K562 (cell line): ENCODE results near the gene RGS6. TPM values are rescaled to one million over a fixed set of nuclear protein-coding genes. Genes with fewer than 3 reads are reported as not detected.

ENCODE experiments used
- ATAC-seq: fragments of 200-7000 bp; cut with Tn5 transposase; 3 replicates; pipeline ENCODE4 v1.9.1; 2020; ENCODE audit warnings: moderate library complexity
- BruUV-seq: library from RNA; stranded (reverse); fragments of 400-500 nt; replicated peaks from 2 replicates; lab custom pipeline; 2021; lab: Mats Ljungman, UMichigan
- CTCF ChIA-PET: fragments of 300-600 bp; formaldehyde crosslinking; extraction: SDS; loops from one replicate; lab custom pipeline; 2021; ENCODE audit warnings: low intra/inter-chr PET ratio; lab: Yijun Ruan, JAX
- POLR2A ChIA-PET: fragments of 300-600, 350-650 bp; sonication (Branson Sonifier 250); formaldehyde crosslinking; extraction: SDS; loops from one replicate; lab custom pipeline; 2021; ENCODE audit warnings: antibody characterized with exemption, inconsistent platforms; lab: Yijun Ruan, JAX
- DNase-seq, 4 experiments: peaks; one replicate each; pipeline versions ENCODE4 v3.0.0 to v3.0.0-alpha.2; 2011 to 2018; ENCODE audit warnings: low spot score in 3 of 4, mixed read lengths in 3 of 4; ENCODE audit errors: extremely low read depth in 1 of 4
- FAIRE-seq: peaks from 2 replicates; lab custom pipeline; 2011; peaks lifted over from hg19 to GRCh38; lab: Jason Lieb, UNC
- H2AFZ ChIP-seq: 2 replicates; pipeline ENCODE4 v1.6.0; 2011; ENCODE audit warnings: low read depth, low read length, control low read depth, inconsistent platforms
- H3K27ac ChIP-seq: fragments of 200-600 bp; 3 replicates; pipeline ENCODE4 v1.8.0; 2011; ENCODE audit warnings: low read depth, mild to moderate bottlenecking, control low read depth, inconsistent platforms, low read length, moderate library complexity, mixed read lengths; ENCODE audit errors: extremely low read depth
- H3K27me3 ChIP-seq, 2 experiments: fragments of 300-600 bp in 1 of 2; 2 replicates in 1 of 2; 3 replicates in 1 of 2; pipeline versions ENCODE4 v1.6.0 to v1.8.0; 2011; ENCODE audit warnings: inconsistent platforms in 2 of 2, low read length in 2 of 2, mild to moderate bottlenecking in 1 of 2, mixed read lengths in 1 of 2, moderate library complexity in 1 of 2; ENCODE audit not compliant: control insufficient read depth in 2 of 2, insufficient read depth in 2 of 2
- H3K36me3 ChIP-seq: fragments of 300-600 bp; 3 replicates; pipeline ENCODE4 v1.8.0; 2011; ENCODE audit warnings: mild to moderate bottlenecking, low read length, inconsistent platforms; ENCODE audit not compliant: control insufficient read depth, insufficient read depth
- H3K4me1 ChIP-seq, 2 experiments: fragments of 200-600 bp in 1 of 2; replicated peaks in 1 of 2; 2 replicates in 1 of 2; 3 replicates in 1 of 2; pipeline versions ENCODE4 v1.5.1 to v1.8.0; 2011; ENCODE audit warnings: inconsistent platforms in 2 of 2, low read length in 2 of 2, mild to moderate bottlenecking in 1 of 2, mixed read lengths in 1 of 2, moderate library complexity in 1 of 2; ENCODE audit not compliant: control insufficient read depth in 2 of 2, insufficient read depth in 2 of 2
- H3K4me2 ChIP-seq: 2 replicates; pipeline ENCODE4 v1.6.1; 2011; ENCODE audit warnings: low read length, control low read depth, inconsistent platforms, mixed read lengths; ENCODE audit not compliant: insufficient read depth
- H3K4me3 ChIP-seq: fragments of 200-600 bp; sonication (generic), shearing (Covaris generic); 2 replicates; pipeline ENCODE4 v1.5.1; 2016; ENCODE audit warnings: control low read depth, inconsistent platforms
- H3K79me2 ChIP-seq: fragments of 200-600 bp; 3 replicates; pipeline ENCODE4 v1.8.0; 2011; ENCODE audit warnings: low read length, inconsistent platforms; ENCODE audit not compliant: control insufficient read depth, insufficient read depth
- H3K9ac ChIP-seq, 2 experiments: 2 replicates each; pipeline versions ENCODE4 v1.6.0 to v1.6.1; 2011; ENCODE audit warnings: low read depth in 2 of 2, low read length in 2 of 2, control low read depth in 1 of 2, inconsistent platforms in 1 of 2, mild to moderate bottlenecking in 1 of 2, mixed read lengths in 1 of 2; ENCODE audit not compliant: insufficient read depth in 1 of 2
- H3K9me1 ChIP-seq: one replicate; pipeline ENCODE4 v1.6.0; 2011; ENCODE audit warnings: inconsistent platforms, mild to moderate bottlenecking, low read length, moderate library complexity; ENCODE audit not compliant: control insufficient read depth, insufficient read depth
- H3K9me3 ChIP-seq: replicated peaks from 2 replicates; pipeline ENCODE4 v1.5.1; 2011; ENCODE audit warnings: low read depth, low read length, inconsistent platforms; ENCODE audit not compliant: control insufficient read depth, insufficient read depth
- H4K20me1 ChIP-seq: replicated peaks from 2 replicates; pipeline ENCODE4 v1.6.1; 2011; ENCODE audit warnings: low read length, inconsistent platforms, mixed read lengths; ENCODE audit not compliant: control insufficient read depth, insufficient read depth
- DIDO1 ChIP-seq: fragments of 450-650 bp; IDR thresholded peaks from 2 replicates; pipeline ENCODE4 v1.6.1; 2016; ENCODE audit warnings: low read depth, missing biosample characterization, missing genetic modification characterization
- ILF3 ChIP-seq: fragments of 450-650 bp; IDR thresholded peaks from 2 replicates; pipeline ENCODE4 v1.6.1; 2018; ENCODE audit warnings: antibody characterized with exemption, mild to moderate bottlenecking, moderate library complexity, borderline replicate concordance
- JUN ChIP-seq, 2 experiments: sonication (generic) in 1 of 2; formaldehyde crosslinking in 1 of 2; IDR thresholded peaks; 2 replicates each; pipeline versions ENCODE4 v1.6.1 to v1.8.0; 2012 to 2022; ENCODE audit warnings: borderline replicate concordance in 2 of 2, mild to moderate bottlenecking in 2 of 2, improper control_type of control experiment in 1 of 2, low read depth in 1 of 2, low read length in 1 of 2, missing genetic modification reagents in 1 of 2
- NCOA1 ChIP-seq: fragments of 450-650 bp; IDR thresholded peaks from 2 replicates; pipeline ENCODE4 v1.6.1; 2016; ENCODE audit warnings: low read depth
- NEUROD1 ChIP-seq: fragments of 150-350 bp; IDR thresholded peaks from 2 replicates; pipeline ENCODE4 v1.6.1; 2014; ENCODE audit warnings: borderline replicate concordance, low read length, low read depth; ENCODE audit not compliant: partially characterized antibody
- ZNF639 ChIP-seq, 2 experiments: fragments of 200-800 bp in 1 of 2; sonication (Bioruptor generic) in 1 of 2; sonication (generic) in 1 of 2; formaldehyde crosslinking in 1 of 2; IDR thresholded peaks in 1 of 2; conservative IDR thresholded peaks in 1 of 2; 2 replicates each; pipeline versions ENCODE4 v1.5.0 to v1.6.1; 2016 to 2020; ENCODE audit warnings: missing compliant biosample characterization in 1 of 2, missing genetic modification characterization in 1 of 2, missing genetic modification reagents in 1 of 2
- WGBS: fragments of 100-300 bp; shearing (Covaris generic); methylation state at CpG from one replicate; pipeline ENCODE4 v1.1.6; 2016; ENCODE audit warnings: low coverage, mixed read lengths; ENCODE audit not compliant: insufficient coverage; ENCODE audit errors: missing lambda C conversion rate; 5-methylcytosine and 5-hydroxymethylcytosine counted together
- in situ Hi-C: fragments of 300-500 bp; cut with MboI; formaldehyde crosslinking; loops from 4 replicates; pipeline ENCODE4 v1.15.0; 2018; ENCODE audit warnings: inconsistent platforms, mixed read lengths
- intact Hi-C: fragments of 100-400 bp; cut with micrococcal nuclease; formaldehyde crosslinking; loops from 2 replicates; pipeline ENCODE4 v1.14.2; 2022
- polyA plus RNA-seq, 8 experiments: library from polyadenylated mRNA; depleted of rRNA in 4 of 8; stranded (reverse) in 5 of 8; unstranded in 3 of 8; fragments of >200 nt; fragmentation: Nextera tagmentation in 2 of 8; fragmentation: Illumina TruSeq in 1 of 8; extraction: Ambion mirVana in 2 of 8; extraction: Trizol in 1 of 8; gene quantifications; 2 replicates each; pipeline versions ENCODE4 v1.2.1 to v1.2.3, GENCODE V29; 2011 to 2014; ENCODE audit warnings: inconsistent platforms in 1 of 8, missing spikeins in 1 of 8
- total RNA-seq, 7 experiments: library from RNA; depleted of rRNA in 6 of 7; stranded (reverse); fragments of >200 nt in 6 of 7; fragmentation: Illumina TruSeq in 2 of 7; extraction: Trizol in 2 of 7; gene quantifications; 2 replicates each; pipeline versions ENCODE4 v1.2.1 to v1.2.3, GENCODE V29; 2011 to 2021; ENCODE audit warnings: low replicate concordance in 1 of 7
- TF ChIP-seq, protein P1 (sequence below), 2 experiments: fragments of 450-650 bp; IDR thresholded peaks; 2 replicates each; pipeline ENCODE4 v1.6.1; 2018; ENCODE audit warnings: mild to moderate bottlenecking in 2 of 2, low read depth in 1 of 2; ENCODE audit not compliant: partially characterized antibody in 2 of 2
- TF ChIP-seq, protein P2 (sequence below): fragments of 200-400 bp; formaldehyde crosslinking; IDR thresholded peaks from 2 replicates; pipeline ENCODE4 v1.6.1; 2017; ENCODE audit warnings: mild to moderate bottlenecking, low read depth, low read length, moderate library complexity
- TF ChIP-seq, protein P3 (sequence below): fragments of 250-450 bp; sonication (Bioruptor Pico); IDR thresholded peaks from 2 replicates; pipeline ENCODE4 v1.5.0; 2022; ENCODE audit warnings: mild to moderate bottlenecking

The RGS6 gene
- total and polyA plus RNA-seq, 9 of the 15 experiments (the other 6 are each of a cell fraction or from before 2014, with no cell fraction given) = not detected

DNA sequence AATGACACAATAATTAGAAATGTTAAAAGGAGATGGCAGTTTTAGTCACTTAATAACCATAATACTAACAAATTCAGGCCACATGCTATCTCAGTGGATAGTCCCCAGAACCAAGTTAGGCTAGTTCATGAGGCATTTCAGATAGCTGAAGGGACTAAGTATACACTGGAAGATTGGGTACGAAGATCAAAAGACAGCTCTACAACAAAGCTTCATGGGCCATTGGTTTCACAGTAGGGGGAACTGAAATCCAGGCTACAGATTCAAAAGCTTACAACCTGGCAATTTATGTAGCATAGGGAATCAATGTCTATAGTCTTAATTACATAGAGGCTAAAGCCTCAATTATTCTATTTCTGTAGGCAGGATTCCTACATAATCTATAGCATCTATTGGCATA lies 343.0 kb downstream of the RGS6 start:
- no peak overlapping the region for H3K27ac ChIP-seq
- CTCF ChIA-PET = no interaction called here
- H3K4me2 ChIP-seq = no peak overlapping the region
- intact Hi-C loops (no loop called here), in situ Hi-C loops (no loop called here)
- H3K36me3 ChIP-seq = no peaks in the 10 kb centered on the region
- POLR2A ChIA-PET = no interaction called here
- FAIRE-seq (no peak), DNase-seq (no peak)
- H3K27me3 ChIP-seq = no peaks in the 10 kb centered on the region
- no peaks in the 10 kb centered on the region for H3K4me1 ChIP-seq
- H3K9ac ChIP-seq = no peak overlapping the region
- no peak overlapping the region for H3K4me3 ChIP-seq
- no peak for TF ChIP-seq NEUROD1
- TF ChIP-seq, protein P1, sequence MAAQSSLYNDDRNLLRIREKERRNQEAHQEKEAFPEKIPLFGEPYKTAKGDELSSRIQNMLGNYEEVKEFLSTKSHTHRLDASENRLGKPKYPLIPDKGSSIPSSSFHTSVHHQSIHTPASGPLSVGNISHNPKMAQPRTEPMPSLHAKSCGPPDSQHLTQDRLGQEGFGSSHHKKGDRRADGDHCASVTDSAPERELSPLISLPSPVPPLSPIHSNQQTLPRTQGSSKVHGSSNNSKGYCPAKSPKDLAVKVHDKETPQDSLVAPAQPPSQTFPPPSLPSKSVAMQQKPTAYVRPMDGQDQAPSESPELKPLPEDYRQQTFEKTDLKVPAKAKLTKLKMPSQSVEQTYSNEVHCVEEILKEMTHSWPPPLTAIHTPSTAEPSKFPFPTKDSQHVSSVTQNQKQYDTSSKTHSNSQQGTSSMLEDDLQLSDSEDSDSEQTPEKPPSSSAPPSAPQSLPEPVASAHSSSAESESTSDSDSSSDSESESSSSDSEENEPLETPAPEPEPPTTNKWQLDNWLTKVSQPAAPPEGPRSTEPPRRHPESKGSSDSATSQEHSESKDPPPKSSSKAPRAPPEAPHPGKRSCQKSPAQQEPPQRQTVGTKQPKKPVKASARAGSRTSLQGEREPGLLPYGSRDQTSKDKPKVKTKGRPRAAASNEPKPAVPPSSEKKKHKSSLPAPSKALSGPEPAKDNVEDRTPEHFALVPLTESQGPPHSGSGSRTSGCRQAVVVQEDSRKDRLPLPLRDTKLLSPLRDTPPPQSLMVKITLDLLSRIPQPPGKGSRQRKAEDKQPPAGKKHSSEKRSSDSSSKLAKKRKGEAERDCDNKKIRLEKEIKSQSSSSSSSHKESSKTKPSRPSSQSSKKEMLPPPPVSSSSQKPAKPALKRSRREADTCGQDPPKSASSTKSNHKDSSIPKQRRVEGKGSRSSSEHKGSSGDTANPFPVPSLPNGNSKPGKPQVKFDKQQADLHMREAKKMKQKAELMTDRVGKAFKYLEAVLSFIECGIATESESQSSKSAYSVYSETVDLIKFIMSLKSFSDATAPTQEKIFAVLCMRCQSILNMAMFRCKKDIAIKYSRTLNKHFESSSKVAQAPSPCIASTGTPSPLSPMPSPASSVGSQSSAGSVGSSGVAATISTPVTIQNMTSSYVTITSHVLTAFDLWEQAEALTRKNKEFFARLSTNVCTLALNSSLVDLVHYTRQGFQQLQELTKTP (IDR thresholded peaks at IDR 0.05; ENCODE audit: low read depth in 1 of 2, partially characterized antibody in 2 of 2) = no peak
- TF ChIP-seq DIDO1 = no peak
- no peak for TF ChIP-seq JUN (IDR thresholded peaks at IDR 0.05; ENCODE audit: borderline replicate concordance, low read depth, low read length)
- no peak for TF ChIP-seq JUN (CRISPR knock-in tag; IDR thresholded peaks at IDR 0.05; ENCODE audit: borderline replicate concordance)
- TF ChIP-seq ZNF639 (CRISPR knock-in tag; conservative IDR thresholded peaks at IDR 0.05 in 1 of 2, IDR thresholded peaks at IDR 0.05 in 1 of 2) = no peak
- no peak for TF ChIP-seq NCOA1
- no peak for TF ChIP-seq ILF3
- TF ChIP-seq, protein P2, sequence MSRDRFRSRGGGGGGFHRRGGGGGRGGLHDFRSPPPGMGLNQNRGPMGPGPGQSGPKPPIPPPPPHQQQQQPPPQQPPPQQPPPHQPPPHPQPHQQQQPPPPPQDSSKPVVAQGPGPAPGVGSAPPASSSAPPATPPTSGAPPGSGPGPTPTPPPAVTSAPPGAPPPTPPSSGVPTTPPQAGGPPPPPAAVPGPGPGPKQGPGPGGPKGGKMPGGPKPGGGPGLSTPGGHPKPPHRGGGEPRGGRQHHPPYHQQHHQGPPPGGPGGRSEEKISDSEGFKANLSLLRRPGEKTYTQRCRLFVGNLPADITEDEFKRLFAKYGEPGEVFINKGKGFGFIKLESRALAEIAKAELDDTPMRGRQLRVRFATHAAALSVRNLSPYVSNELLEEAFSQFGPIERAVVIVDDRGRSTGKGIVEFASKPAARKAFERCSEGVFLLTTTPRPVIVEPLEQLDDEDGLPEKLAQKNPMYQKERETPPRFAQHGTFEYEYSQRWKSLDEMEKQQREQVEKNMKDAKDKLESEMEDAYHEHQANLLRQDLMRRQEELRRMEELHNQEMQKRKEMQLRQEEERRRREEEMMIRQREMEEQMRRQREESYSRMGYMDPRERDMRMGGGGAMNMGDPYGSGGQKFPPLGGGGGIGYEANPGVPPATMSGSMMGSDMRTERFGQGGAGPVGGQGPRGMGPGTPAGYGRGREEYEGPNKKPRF = no peak
- TF ChIP-seq, protein P3, sequence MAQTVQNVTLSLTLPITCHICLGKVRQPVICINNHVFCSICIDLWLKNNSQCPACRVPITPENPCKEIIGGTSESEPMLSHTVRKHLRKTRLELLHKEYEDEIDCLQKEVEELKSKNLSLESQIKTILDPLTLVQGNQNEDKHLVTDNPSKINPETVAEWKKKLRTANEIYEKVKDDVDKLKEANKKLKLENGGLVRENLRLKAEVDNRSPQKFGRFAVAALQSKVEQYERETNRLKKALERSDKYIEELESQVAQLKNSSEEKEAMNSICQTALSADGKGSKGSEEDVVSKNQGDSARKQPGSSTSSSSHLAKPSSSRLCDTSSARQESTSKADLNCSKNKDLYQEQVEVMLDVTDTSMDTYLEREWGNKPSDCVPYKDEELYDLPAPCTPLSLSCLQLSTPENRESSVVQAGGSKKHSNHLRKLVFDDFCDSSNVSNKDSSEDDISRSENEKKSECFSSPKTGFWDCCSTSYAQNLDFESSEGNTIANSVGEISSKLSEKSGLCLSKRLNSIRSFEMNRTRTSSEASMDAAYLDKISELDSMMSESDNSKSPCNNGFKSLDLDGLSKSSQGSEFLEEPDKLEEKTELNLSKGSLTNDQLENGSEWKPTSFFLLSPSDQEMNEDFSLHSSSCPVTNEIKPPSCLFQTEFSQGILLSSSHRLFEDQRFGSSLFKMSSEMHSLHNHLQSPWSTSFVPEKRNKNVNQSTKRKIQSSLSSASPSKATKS (CRISPR knock-in tag) = no peak
- TF ChIP-seq, all 486 proteins: peak for 0
- ATAC-seq = no peak
- WGBS = 0% methylated on average over 1 of the region's 1 CpG
- H4K20me1 ChIP-seq = no peaks in the 10 kb centered on the region
- no peaks in the 10 kb centered on the region for H3K9me3 ChIP-seq
- H3K79me2 ChIP-seq = no peaks in the 10 kb centered on the region
- H3K9me1 ChIP-seq = no peaks in the 10 kb centered on the region
- no peak overlapping the region for H2AFZ ChIP-seq
- BruUV-seq = no TSS peak
